Muscle of back (tissue), 11 donors: ENCODE measurements around the gene NKAIN4. TPM values are rescaled to one million over a fixed set of nuclear protein-coding genes. Genes with fewer than 3 reads are reported as not detected.

Experiments
- DNase-seq, 3 donors: peaks; one replicate each; pipeline versions ENCODE4 v3.0.0 to v3.0.0-alpha.2; 2013
- polyA plus RNA-seq, 10 donors: library from polyadenylated mRNA; unstranded; fragments of 120-200 nt; gene quantifications; one replicate each; pipeline ENCODE4 v1.2.1, GENCODE V29; 2013; ENCODE audit not compliant: insufficient read length in 10 of 10

Gene NKAIN4
- polyA plus RNA-seq, 10 donors: 18.3 to 37.7 (median 25.6) TPM

DNA sequence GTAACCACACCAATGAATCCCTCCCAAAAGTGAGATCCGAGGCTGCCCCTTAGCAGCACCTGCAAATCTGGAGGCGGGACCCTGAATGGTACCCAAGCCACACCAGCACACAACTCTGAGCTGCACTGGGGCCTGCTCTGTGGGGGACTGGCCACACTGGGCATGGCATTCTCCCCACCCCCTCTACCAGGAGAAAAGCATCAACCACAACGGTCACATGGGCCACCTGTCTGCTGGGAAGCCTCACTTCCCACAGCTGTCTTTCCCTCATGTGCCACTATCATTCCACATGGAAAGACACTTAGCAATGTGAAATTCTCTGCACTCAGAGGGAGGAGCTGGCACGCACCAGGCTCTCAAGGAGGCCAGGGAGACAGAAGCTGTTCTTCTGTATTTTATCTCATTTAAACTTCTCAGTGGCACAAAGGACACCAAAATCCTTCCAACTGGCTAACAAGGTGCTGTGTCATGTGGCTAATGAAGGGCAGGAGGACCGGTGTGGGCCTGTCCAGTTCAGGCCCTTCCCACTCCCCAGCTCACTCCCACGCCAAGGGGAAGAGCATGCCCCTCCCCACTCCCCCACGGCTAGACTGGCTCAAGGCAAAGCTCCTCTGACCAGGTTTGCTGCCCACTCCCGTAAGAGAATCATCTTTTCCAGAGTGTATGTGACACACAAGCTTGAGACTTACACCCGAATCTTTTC lies 57.3 kb downstream of the NKAIN4 start:
- DNase-seq: no peak

GRCh38 chr20:63194797-63195173 lies 59.5 kb downstream of the NKAIN4 start:
- no peak for DNase-seq

GRCh38 chr20:63194007-63194796 lies 60.1 kb downstream of the NKAIN4 start:
- DNase-seq: no peak

- DNase-seq: no peak
These were observed 61.5 kb downstream of the NKAIN4 start for GRCh38 chr20:63192721-63193120.

- no peak for DNase-seq
These were observed 62.9 kb downstream of the NKAIN4 start for GRCh38 chr20:63191400-63191799.

GRCh38 chr20:63190828-63191227 lies 63.4 kb downstream of the NKAIN4 start:
- DNase-seq: no peak

Other genes with a start within 250 kb of the NKAIN4 start
- gene BHLHE23, start 247.5 kb downstream of the NKAIN4 start, polyA plus RNA-seq: under 1 TPM in 1 of 10 donors, not detected in 9; 0.16 TPM
- 10 to 100 TPM; 27.1 to 35.3 (median 28.8) TPM for gene YTHDF1, start 38.3 kb downstream of the NKAIN4 start, polyA plus RNA-seq
- gene BIRC7, start 18.6 kb downstream of the NKAIN4 start, polyA plus RNA-seq: under 1 TPM in 6 of 10 donors, not detected in 4; 0.13 to 0.99 (median 0.28) TPM
- 100 to 1,000 TPM in 1 of 10 donors, 10 to 100 TPM in 9; 46.5 to 107 (median 68.9) TPM for gene ARFGAP1, start 18.4 kb upstream of the NKAIN4 start, polyA plus RNA-seq
- 10 to 100 TPM in 2 of 10 donors, 1 to 10 TPM in 8; 4.2 to 17.0 (median 8.0) TPM for gene COL20A1, start 38.7 kb upstream of the NKAIN4 start, polyA plus RNA-seq
- 1 to 10 TPM in 3 of 10 donors, under 1 TPM in 7; 0.14 to 1.5 (median 0.61) TPM for gene CHRNA4, start 106.9 kb upstream of the NKAIN4 start, polyA plus RNA-seq
- gene KCNQ2, start 218.2 kb upstream of the NKAIN4 start, polyA plus RNA-seq: 1 to 10 TPM; 2.6 to 8.1 (median 4.3) TPM
- gene EEF1A2, start 244.6 kb upstream of the NKAIN4 start, polyA plus RNA-seq: 100 to 1,000 TPM; 401 to 971 (median 772) TPM